AG04450 (cell line): ENCODE results near the gene DCUN1D3. TPM values are rescaled to one million over a fixed set of nuclear protein-coding genes. Genes with fewer than 3 reads are reported as not detected.

Experiments
- CTCF ChIA-PET: fragments of 300-600, 350-600 bp; formaldehyde crosslinking; extraction: SDS; loops from one replicate; lab custom pipeline; 2022; ENCODE audit warnings: antibody characterized with exemption, inconsistent platforms; lab: Charles Lee
- POLR2A ChIA-PET: fragments of 350-600 bp; formaldehyde crosslinking; extraction: SDS; loops from one replicate; lab custom pipeline; 2021; ENCODE audit warnings: antibody characterized with exemption, inconsistent platforms; lab: Yijun Ruan, JAX
- DNase-seq: peaks from one replicate; pipeline ENCODE4 v3.0.0-alpha.2; 2011; ENCODE audit warnings: low read depth, low spot score
- H3K27ac ChIP-seq: one replicate; pipeline ENCODE4 v1.5.1; 2012; ENCODE audit warnings: low read depth, low read length, control low read depth
- H3K27me3 ChIP-seq: one replicate; pipeline ENCODE4 v1.6.0; 2012; ENCODE audit warnings: low read length; ENCODE audit not compliant: control insufficient read depth, insufficient read depth
- H3K4me3 ChIP-seq: 2 replicates; pipeline ENCODE4 v1.5.1; 2011; ENCODE audit warnings: mild to moderate bottlenecking, low read depth, low read length, control low read depth
- H3K9me3 ChIP-seq: 2 replicates; pipeline ENCODE4 v1.5.1; 2012; ENCODE audit warnings: low read length; ENCODE audit not compliant: control insufficient read depth, insufficient read depth
- CTCF ChIP-seq: IDR thresholded peaks from 2 replicates; pipeline ENCODE4 v1.5.1; 2011; ENCODE audit warnings: low read depth, low read length, control low read depth, inconsistent platforms
- polyA plus RNA-seq: library from polyadenylated mRNA; depleted of rRNA; stranded (reverse); fragments of >200 nt; gene quantifications from 2 replicates; pipeline ENCODE4 v1.2.3, GENCODE V29; 2011

DCUN1D3 gene
- polyA plus RNA-seq, 1 experiment, result 11.3 TPM

GRCh38 chr16:20857281-20857680 is 42.9 kb downstream of the DCUN1D3 start:
- CTCF ChIA-PET, result interaction anchor here (0.6 kb wide), 1 partner anchor 73 kb away, joined by 3 read pairs; no protein-coding TSS in a partner anchor
- DNase-seq, result no peak
- H3K27me3 ChIP-seq, result no peaks in the 10 kb centered on the region
- POLR2A ChIA-PET, result no interaction called here
- no peak for TF ChIP-seq CTCF
- H3K27ac ChIP-seq, result no peak overlapping the region
- no peak overlapping the region for H3K4me3 ChIP-seq
- H3K9me3 ChIP-seq, result no peaks in the 10 kb centered on the region

GRCh38 chr16:20854963-20855362 is 45.2 kb downstream of the DCUN1D3 start:
- ChIA-PET CTCF (no interaction called here), POLR2A (no interaction called here)

GRCh38 chr16:20853981-20854620 is 46.1 kb downstream of the DCUN1D3 start:
- Histone ChIP-seq H3K27me3 (no peaks in the 10 kb centered on the region), H3K4me3 (no peak overlapping the region), H3K27ac (no peak overlapping the region), H3K9me3 (no peaks in the 10 kb centered on the region)
- no peak for DNase-seq
- ChIA-PET CTCF (interaction anchor here (1.0 to 5.6 kb wide), 3 partner anchors 11 to 448 kb away, joined by 4 to 37 read pairs (median 34); no protein-coding TSS in a partner anchor), POLR2A (no interaction called here)
- TF ChIP-seq CTCF, result no peak

More at GRCh38 chr16:20854963-20855362, 45.2 kb downstream of the DCUN1D3 start:
- Histone ChIP-seq H3K27ac (no peak overlapping the region), H3K27me3 (no peaks in the 10 kb centered on the region), H3K9me3 (no peaks in the 10 kb centered on the region), H3K4me3 (no peak overlapping the region)
- no peak for TF ChIP-seq CTCF
- DNase-seq, result no peak

GRCh38 chr16:20853143-20853542 is 47.0 kb downstream of the DCUN1D3 start:
- Histone ChIP-seq H3K9me3 (no peaks in the 10 kb centered on the region), H3K27ac (no peak overlapping the region), H3K27me3 (no peaks in the 10 kb centered on the region), H3K4me3 (no peak overlapping the region)
- POLR2A ChIA-PET, result no interaction called here
- TF ChIP-seq CTCF, result no peak
- CTCF ChIA-PET, result interaction anchor here (1.0 to 5.6 kb wide), 3 partner anchors 12 to 449 kb away, joined by 4 to 37 read pairs (median 34); no protein-coding TSS in a partner anchor
- no peak for DNase-seq

- peak overlapping the region; percentile 52 for H3K27ac ChIP-seq
- POLR2A ChIA-PET, result interaction anchor here (0.6 to 2.4 kb wide), 7 partner anchors 15 to 449 kb away, joined by 3 to 13 read pairs (median 6); partner anchors contain the start of genes DCUN1D3 and LYRM1
Measured at GRCh38 chr16:20851601-20852000, 48.6 kb downstream of the DCUN1D3 start.

More at GRCh38 chr16:20851601-20852000, 48.6 kb downstream of the DCUN1D3 start:
- CTCF ChIA-PET, result interaction anchor here (0.6 to 7.3 kb wide), 12 partner anchors 9 to 450 kb away, joined by 3 to 59 read pairs (median 22); partner anchors contain the start of gene LDAF1
- Histone ChIP-seq H3K27me3 (no peaks in the 10 kb centered on the region), H3K4me3 (no peak overlapping the region), H3K9me3 (no peaks in the 10 kb centered on the region)
- peak; percentile 86 for DNase-seq
- TF ChIP-seq CTCF, result no peak
